Right lobe of liver (tissue), 4 donors: ENCODE data around the gene TGOLN2.

ENCODE experiments used
- CTCF ChIP-seq, 4 donors: fragments of 200-600 bp in 3 of 4; fragments of 450-650 bp in 1 of 4; IDR thresholded peaks; one replicate each; pipeline versions ENCODE4 v1.5.1 to v1.8.0; 2016 to 2022; ENCODE audit warnings: antibody characterized with exemption in 4 of 4, mild to moderate bottlenecking in 2 of 4
- POLR2A ChIP-seq: fragments of 450-650 bp; IDR thresholded peaks from one replicate; pipeline ENCODE4 v1.6.1; 2017; ENCODE audit warnings: antibody characterized with exemption, mild to moderate bottlenecking
- donor health status: DM: no; HTN: no; CAD: no.
- donor health status: DM: no; HTN: no; CAD: no.
- donor health status: DM: no; HTN: yes; CAD: no.

- TF ChIP-seq CTCF (IDR thresholded peaks at IDR 0.05) (no peak), POLR2A (no peak)
Measured at GRCh38 chr2:85353876-85354285, 26.1 kb upstream of the TGOLN2 start.
